Kasumi-1 (cell line): ENCODE measurements around the gene ANXA8.
"Not testable (repeated sequence)": the region's sequence is repeated elsewhere in the genome, so short reads cannot be mapped to it uniquely, and the experiment has no call there.

Source experiments
- DNase-seq, 2 experiments: peaks; one replicate each; lab custom pipeline; 2025; lab: John Stamatoyannopoulos, UW

ANXA8 gene

DNA sequence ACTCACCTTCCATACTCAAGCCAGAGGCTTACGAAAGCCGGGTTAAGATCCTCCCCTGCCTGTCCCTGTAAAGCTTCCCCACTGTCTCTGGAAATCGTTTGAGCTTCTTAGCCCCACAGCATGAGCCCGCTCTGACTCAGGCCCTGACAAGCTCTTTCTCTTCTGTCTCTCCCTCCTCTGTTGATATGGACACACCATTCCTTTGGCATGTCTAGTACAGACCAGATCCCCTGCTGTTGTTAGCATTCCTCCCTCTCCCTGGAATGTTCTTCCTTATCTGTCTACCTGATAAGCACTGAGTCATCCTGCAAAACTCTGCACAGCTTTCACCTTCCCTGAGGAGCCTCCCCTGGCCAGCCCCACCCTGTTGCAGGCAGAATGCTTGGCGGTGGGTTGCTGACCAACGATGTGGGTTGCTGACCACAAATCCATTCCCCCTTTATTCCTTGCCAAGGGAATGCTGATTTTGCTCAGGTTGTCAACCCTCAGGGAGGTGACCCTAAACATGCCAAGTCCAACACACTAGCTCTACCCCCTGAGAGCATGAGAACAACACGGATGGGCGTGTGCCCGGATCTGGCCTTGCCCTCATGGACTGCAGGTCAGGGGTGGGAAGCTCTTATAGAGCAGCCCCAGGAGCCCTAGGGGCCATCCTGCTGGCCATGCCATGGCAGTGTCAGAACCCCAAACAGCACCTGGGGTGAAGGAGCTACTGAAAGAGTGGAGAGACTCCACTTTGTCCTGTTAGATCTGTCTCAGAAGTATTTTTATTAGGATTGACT, 21.1 kb downstream of the ANXA8 start:
- DNase-seq = not testable (repeated sequence)

DNA sequence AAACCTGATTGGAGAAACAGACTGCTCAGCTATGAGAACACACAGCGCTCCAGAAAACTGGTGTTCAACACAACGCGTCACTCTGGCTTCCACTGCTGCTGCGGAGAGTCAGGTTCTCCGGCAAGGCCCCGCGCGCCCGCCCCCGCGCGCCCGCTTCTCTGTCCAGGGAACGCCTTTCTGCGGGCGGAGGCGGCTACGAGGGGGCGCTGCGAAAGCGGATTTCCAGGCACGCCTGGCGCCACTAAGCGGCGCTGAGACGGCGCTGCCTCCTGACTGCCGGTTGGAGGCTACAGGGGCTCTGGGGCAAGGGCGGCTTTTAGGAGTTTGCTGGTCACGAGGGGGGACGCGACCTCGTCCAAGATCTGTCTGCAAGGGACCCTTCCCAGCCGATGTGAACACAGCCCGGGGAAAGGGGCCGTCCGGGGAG, 22.6 kb downstream of the ANXA8 start:
- peak; percentile 16 to 22 for DNase-seq

DNA sequence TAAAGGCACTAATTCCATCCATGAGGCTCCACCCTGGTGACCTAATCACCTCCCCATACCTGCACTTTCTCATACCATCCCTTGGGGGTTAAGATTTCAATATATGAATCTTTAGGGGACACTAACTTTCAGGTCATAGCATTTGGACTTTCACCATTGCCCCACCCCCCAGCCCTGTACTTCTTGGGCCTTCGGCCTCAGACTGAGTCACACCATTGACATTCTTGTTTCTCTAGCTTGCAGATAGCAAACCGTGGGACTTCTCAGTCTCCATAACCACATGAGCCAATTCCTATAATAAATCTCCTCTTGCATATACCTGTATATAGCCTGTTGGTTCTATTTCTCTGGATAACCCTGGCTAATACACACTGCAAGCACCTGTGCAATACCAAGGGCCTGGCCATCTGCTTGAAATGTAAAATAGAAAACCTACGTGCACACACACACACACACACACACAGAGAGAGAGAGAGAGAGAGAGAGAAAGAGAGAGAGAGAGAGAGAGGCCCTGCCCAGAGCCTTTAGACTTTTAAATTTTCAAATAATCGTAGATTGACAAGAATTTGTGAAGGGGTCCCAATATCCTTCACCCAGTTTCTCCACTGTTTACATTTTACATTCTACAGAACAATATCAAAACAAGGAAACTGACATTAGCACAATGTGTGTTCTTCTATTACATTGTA, 25.3 kb downstream of the ANXA8 start:
- DNase-seq = no peak

DNA sequence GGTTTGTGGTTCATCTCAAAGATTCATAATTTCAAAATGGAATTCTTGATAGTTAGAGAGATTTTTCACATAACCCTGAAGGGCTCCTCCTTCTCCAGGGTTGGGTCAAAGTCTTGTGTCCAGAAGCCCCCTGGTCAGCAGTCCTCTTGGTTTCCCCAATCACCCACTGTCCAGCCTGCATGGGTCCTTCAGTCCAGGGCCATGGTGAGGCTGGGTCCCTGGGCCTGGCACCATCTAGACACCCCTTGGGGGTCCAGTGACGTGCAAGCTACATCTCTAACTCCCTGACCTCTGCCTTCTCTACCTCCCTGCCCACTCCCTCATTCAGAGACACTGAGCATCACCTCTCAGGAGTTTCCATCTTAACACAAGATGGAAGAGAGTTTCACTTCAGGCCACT, 26.1 kb downstream of the ANXA8 start:
- no peak for DNase-seq

DNA sequence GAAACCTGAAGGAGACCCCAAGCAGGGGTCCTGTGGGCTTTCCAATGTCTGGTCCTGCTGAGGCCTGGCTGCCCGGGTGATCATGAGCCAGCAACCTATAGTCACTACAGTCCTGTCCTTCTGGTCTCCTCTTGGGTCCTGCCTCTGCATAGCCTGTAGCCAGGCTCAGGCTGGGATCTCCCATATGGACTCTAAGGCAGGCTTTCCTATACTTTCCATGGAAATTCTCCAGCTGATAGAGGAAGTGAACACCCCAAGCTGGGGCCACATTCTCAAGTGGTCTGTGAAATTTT, 26.4 kb downstream of the ANXA8 start:
- DNase-seq = no peak

DNA sequence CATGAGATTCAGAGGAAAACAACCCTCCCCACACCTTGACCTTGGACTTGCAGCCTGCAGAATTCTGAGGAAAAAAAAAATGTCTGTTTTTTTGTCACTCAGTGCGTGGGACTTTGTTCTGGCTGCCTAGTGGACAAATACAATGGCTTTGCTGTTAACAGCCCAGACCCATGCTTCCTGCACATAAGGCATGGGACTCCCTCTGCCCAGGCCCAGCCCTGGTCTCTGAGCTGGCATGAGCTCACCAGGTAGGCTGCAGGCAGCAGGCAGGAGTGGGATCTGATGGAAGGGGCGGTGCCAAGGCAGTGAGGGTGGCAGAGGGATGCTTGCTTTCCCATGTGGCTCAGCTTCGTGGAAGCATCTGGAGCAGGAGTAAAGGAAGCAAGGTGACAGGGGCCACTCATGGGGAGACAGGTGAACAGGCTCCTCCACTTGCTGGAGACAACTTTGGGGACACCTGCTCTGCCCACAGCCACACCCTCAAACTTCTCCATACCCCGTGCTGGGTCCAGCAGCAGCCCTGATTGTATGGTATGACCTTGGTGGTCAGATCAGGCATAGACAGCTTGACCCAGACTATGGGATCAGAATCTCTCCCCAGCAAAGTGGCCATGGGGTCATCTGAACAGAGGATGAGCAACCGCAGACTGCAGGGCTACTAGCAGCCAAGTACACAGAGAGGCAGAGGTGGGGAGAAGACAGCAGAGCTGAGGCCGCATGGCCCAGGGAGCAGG, 27.0 kb downstream of the ANXA8 start:
- no peak for DNase-seq

DNA sequence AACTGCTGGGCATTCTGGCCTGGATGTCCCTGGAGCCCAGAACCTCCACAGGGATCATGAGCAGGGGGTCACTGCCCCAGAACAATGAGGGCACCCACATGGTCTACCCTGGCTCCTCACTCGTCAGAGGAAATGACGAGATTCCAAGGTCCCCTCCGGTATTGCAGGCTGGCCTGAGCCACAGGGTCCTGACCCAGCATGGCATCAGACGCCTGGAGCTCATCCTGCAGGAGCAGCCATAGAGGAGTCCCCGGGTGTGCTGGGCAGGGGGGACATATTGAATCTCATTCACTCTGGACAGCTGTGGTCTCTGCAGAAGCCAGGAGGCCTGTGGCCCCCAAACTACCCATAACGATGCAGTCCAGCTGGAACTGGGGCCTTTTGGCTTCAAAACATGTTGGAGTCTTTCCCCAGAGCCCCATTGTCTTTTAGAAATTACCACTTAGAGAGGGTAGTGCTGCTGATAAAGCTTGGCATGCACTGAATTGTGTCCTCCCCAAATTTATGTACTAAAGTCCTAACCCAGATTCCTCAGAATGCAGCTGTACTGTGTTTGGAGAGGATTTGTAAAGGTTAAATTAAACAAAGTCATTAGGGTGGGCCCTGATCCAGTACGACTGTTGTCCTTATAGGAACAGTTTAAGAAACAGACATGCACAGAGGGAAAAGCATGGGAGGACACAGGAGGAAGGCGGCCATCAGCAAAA, 27.7 kb downstream of the ANXA8 start:
- DNase-seq = no peak

DNA sequence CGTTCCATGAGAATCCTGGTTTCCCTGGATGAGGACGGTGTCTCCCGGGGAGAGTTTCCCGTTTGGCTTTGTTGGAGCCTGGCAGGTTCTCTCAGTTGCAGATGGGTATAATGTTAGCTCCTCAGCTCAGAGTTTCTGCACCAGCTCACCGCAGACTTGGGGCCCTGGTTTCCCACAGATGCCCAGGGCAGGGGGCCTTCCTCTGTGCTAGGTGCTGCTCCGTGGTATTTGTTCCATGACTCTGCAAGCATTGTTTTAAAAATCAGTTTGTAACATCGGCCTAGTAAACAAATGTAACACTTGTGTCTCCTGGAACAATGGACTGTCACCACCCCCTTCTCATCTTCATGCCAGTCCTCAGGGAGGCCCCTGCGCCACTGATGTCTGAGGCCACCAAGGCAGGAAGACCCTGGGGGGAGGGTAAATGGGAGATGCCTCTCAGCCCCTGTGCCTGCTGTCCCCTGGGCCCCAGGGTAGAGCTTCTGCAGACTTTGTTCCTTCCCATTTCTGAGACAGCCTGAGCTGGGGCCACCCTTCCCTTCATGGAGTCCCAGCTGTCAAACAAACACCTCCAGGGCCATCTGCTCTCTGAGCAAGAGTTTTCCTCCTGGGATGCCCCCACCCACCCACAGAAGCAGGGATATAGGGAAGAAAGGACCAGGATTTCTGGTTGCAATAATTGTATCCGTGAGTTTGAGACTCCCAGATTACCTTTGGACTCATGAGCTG, 28.4 kb downstream of the ANXA8 start:
- DNase-seq = not testable (repeated sequence)

DNA sequence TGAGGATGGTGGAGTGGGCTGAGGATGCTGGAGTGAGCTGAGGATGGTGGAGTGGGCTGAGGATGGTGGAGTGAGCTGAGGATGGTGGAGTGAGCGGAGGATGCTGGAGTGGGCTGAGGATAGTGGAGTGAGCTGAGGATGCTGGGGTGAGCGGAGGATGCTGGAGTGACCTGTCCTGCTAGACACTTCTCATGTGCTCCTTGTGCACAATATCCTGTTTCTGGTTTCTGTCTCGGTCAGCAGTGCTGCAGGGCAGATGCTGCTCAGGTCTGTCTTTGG, 29.2 kb downstream of the ANXA8 start:
- DNase-seq = no peak

DNA sequence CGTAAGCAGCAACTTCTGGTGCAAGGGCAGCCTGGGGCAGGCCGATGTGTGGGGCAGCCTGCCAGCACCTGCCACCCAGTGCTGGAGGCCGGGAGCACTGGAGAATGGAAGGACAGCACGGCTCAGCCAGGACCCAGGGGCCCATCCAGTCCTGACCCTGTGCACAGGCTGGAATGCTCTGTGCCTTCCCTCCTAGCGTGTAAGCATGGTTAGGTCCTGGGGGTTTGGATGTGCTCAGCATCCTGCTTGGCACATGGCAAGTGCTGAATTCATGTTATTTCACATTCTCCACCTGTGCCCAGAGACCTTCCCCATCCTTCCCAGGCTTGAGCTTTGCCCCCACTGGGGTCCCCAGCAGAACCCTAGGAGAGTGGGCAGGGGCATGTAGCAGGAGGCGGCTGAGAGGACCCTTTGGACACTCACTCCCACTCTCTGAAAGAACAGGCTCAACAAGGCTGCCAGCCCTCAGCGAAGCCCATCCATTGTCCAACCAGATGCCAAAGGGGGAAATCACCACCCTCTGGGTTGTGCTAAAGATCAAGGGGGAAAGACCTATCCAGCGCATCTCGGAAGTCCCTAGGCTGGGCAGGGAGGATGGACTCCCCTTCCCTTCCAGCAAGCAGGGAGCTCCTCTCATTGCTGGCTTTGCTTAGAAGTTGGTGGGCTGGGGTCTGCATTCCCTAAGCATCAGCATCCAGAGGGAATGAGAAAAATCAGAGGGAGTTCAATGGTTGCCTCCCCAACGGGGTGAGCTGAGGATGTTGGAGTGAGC, 29.7 kb downstream of the ANXA8 start:
- DNase-seq = no peak

DNA sequence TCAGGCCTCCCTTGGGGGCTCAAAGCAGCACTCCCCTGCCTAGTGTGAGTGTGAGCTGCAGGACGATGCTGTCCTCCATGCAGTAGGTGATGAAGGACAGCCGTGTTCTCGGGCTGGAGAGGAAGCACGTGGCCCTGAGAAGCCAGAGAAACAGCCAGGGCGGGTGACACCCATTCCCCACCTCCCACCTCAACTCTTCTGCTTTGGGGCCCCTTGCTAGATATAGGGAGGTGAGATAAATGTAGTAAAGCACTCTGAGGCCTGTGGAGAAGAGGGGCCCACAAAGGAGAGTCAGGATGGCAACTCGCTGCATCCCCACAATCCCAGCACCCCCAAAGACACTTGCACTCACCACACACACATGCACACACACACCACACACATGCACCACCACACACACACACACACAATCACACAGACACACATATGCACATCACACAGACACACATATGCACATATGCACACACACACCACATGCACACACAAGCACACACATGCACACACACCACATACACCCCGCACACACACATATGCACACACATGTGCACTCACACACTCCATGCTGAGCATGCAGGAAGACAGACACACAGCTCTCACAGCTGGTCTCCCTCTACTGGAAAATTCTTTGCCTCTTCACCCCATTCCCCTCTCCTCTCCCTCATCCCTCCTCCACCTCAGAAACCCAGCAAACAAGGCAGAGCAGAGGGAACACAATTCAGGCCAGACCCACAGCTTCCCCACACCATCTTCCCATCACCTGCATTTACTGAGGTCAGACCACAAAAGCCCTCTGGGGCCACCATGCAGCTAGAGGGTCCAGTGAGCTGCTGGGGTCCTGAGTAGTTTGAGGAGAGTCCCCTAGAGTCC, 30.5 kb downstream of the ANXA8 start:
- DNase-seq = no peak

DNA sequence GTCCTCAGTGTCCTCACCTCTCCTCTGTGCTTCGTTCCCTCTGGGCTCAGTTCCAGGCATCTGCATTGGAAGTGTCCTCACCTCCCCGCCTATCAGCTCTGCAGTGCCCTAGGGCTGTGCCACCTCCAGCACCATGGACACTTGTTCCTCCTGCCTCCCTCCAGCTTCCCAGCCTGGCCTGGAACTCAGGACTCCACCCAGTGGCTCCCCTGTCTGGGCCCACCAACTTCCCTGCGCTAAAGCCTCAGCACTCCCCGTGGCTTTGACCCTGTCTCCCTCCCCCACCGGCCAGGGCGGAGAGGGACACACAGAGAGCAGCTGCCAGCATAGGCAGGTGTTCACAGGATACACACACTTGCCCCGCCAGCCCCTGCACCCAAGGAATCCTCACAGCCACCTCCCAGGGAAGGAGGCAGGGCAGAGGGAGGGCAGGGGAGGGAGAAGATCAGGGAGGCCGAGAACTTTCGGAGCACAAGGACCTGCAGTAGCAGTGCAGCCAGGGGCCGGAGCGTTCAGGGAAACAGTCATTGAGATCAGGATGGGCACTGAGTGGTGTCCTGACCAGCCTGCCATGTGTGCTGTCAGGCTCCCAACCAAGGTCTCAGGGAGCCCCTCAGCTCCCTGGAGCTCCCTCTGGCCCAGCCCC, 31.3 kb downstream of the ANXA8 start:
- DNase-seq = no peak

DNA sequence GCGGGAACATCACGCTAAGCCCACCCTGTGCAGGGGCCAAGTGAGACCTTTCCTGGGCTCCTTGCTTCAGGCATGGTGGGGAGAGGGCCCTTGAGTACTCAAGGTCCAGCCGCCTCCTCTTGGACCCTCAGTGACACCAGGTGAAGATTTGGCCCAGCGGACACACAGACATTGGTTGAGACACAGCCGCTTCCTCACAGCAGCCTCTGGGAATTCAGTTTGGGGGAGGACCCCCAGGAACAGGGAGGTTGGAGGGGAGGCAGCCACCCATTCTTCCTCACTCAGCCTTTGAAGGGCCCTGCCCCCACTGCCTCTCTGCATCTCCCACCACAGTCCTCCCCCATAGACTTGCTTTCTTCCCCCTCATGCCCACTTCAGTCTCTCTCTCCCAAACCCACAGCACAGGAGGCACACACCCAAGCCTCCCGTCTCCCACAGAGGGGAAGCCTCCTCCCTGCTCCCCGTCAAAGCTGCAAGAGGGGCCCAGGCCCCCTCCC, 31.9 kb downstream of the ANXA8 start:
- no peak for DNase-seq

DNA sequence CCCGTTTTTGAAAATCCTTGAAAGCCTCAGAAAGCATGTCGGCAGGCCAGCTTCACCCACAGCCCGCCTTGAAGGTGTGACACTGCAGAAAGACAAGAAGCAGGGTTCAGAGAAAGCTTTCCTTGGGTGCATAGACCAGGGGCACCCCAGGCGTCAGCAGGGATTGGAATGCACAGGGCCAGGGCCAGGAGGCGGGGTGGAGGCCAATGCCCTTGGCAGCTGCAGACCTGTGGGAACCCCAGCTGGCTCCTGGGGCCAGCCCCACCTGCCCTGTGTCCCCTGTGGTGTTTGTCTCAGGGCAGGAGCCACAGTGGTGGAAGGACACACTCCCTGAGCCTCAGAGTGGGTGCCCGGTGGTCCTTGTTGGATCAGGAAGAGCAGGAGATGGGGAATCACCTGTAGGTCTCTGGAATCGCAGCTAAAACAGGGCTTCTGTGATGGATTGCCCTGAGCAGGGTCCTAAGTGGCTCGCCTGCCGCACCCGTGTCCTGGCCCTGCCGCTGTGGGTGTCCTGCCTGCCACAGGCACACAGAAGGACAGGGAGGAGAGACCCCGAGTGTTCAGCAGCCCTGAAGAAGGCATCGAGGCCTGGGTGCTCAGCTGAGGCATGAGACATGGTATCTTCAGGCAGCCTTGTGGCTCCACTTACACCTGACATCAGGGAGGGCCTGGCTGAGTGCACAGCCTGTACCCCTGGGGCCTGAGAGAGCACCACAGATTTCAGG, 32.5 kb downstream of the ANXA8 start:
- DNase-seq = no peak

DNA sequence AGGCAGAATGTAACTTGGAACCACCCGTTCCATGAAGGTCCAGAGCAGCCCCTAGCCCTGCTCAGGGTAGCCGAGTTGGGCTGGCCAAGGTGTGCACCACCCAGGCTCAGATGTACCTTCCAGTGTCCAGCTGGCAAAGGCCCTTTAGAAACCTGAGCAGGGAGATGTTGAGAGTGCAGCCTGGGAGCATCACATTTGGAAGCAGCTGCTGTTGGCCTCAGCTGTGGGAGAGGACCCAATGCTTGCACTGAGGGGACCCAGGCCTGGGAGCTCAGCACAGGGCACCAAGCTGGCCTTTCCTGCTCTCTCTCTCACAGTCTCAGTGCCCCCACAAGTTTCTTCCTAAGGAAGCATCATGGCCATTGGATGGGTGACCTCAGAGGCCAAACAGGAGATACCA, 33.5 kb downstream of the ANXA8 start:
- no peak for DNase-seq

DNA sequence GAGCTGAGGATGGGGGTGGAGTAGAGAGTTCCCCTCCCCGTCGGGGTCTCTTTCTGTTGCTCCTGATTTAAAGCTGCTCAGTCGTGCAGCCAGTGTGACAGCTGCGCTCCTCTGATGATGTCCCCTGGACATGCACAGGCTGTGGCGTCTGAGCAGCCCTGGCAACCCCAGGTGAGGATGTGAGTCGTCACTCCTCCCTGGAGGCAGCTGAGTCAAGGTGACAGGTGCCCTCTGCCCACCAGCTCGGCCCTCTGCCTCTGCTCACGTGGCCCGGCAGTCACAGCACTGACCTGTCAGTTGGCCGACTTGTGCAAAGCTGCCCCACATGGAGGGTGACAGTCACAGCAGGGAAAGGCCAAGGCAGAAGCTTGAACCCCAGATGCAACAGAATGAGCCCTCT, 33.9 kb downstream of the ANXA8 start:
- DNase-seq = no peak

DNA sequence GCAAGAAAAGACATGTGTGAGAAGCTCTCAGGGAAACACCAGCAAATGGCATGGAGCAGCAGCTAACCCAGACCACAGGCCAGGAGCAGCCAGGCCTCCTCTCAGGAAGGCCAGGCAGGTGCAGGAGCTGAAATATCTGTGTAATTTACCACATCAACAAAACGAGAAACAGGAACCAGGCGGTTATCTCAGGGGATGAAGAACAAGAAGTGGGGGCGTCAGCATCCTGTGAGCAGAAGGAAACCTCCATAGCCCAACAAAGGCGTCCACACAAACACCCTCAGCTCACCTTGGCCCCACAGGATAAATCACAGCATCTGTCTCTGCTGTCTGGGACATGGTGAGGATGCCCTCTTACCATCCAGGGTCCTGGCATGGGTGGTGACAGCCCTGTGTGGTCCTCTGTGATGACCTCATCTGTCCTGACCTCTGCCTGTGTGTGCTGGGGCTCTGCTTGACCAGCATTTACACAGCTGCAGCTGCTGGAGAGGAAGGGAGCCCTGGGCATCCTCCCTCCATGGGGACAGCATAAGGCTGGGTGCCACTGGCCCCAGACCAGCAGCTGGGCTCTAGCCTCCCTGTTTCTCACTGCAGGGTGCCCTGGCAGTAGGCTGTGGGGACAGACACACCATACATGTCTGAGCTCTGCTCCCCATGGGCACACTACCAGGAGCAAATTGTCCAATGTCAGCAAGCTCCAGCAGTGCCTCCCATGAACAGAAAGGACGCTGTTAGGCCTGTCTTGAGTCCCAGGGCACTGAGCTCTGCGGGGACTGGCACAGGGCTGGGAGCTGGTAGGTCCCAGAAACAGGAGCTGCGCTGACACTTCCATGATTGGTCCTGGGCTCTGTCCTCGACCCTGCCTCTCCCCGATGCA, 34.6 kb downstream of the ANXA8 start:
- DNase-seq = peak; percentile 23 to 28

DNA sequence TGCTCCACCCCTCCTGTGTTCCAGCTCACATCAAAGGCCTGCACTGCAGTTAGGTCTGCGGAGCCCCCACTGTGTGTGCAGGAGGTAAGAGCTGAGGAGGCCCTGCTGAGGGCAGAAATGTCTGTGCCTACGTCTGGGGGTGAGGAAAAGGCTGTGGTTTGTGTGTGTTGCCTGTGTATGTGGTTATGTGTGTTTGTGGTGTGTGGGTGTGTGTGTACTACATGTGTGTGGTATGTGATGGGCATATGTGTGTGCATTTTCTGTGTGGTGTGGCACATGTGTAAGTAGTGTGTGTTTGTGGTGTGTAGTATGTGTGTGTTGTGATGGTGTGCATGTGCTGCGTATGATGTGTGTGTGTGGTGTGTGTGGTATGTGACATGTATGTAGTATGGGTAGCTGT, 36.2 kb downstream of the ANXA8 start:
- no peak for DNase-seq
